BLaER1 (cell line): ENCODE results near the gene JKAMP.

Experiments
- H3K27ac ChIP-seq: shearing (Covaris generic); formaldehyde crosslinking; 2 replicates; pipeline ENCODE4 v1.8.1; 2022
- H3K27me3 ChIP-seq: shearing (Covaris generic); formaldehyde crosslinking; 2 replicates; pipeline ENCODE4 v1.8.1; 2022
- H3K36me3 ChIP-seq: shearing (Covaris generic); formaldehyde crosslinking; 2 replicates; pipeline ENCODE4 v1.8.1; 2022
- H3K4me1 ChIP-seq: shearing (Covaris generic); formaldehyde crosslinking; 2 replicates; pipeline ENCODE4 v1.8.1; 2022
- H3K4me2 ChIP-seq: shearing (Covaris generic); formaldehyde crosslinking; 2 replicates; pipeline ENCODE4 v1.8.1; 2022
- H3K4me3 ChIP-seq: shearing (Covaris generic); formaldehyde crosslinking; 2 replicates; pipeline ENCODE4 v1.8.1; 2022
- H3K9ac ChIP-seq: shearing (Covaris generic); formaldehyde crosslinking; 2 replicates; pipeline ENCODE4 v1.8.1; 2022
- H3K9me3 ChIP-seq: shearing (Covaris generic); formaldehyde crosslinking; 2 replicates; pipeline ENCODE4 v1.8.1; 2022
- H4K20me1 ChIP-seq: shearing (Covaris generic); formaldehyde crosslinking; 2 replicates; pipeline ENCODE4 v1.8.1; 2022
- Cebpa-rat ChIP-seq: shearing (Covaris generic); IDR thresholded peaks from 2 replicates; pipeline ENCODE4 v1.8.1; 2022

The JKAMP gene

GRCh38 chr14:59534361-59534987 is 50.2 kb downstream of the JKAMP start:
- Histone ChIP-seq H3K36me3 (no peaks in the 10 kb centered on the region), H3K9me3 (no peaks in the 10 kb centered on the region), H4K20me1 (no peaks in the 10 kb centered on the region), H3K4me2 (no peak overlapping the region), H3K9ac (no peak overlapping the region), H3K4me3 (no peak overlapping the region), H3K4me1 (no peaks in the 10 kb centered on the region), H3K27ac (no peak overlapping the region), H3K27me3 (no peaks in the 10 kb centered on the region)
- no peak for TF ChIP-seq Cebpa-rat

- H3K4me3 ChIP-seq: no peak overlapping the region
- H3K4me2 ChIP-seq: no peak overlapping the region
- no peak overlapping the region for H3K27ac ChIP-seq
- H3K9me3 ChIP-seq: no peaks in the 10 kb centered on the region
- no peaks in the 10 kb centered on the region for H3K36me3 ChIP-seq
- no peaks in the 10 kb centered on the region for H4K20me1 ChIP-seq
- no peak for TF ChIP-seq Cebpa-rat
- no peak overlapping the region for H3K9ac ChIP-seq
- no peaks in the 10 kb centered on the region for H3K4me1 ChIP-seq
- H3K27me3 ChIP-seq: no peaks in the 10 kb centered on the region
Measured at GRCh38 chr14:59537476-59537875, 53.2 kb downstream of the JKAMP start.

- no peaks in the 10 kb centered on the region for H3K27me3 ChIP-seq
- no peaks in the 10 kb centered on the region for H3K9me3 ChIP-seq
- TF ChIP-seq Cebpa-rat: no peak
- H4K20me1 ChIP-seq: no peaks in the 10 kb centered on the region
- H3K27ac ChIP-seq: no peak overlapping the region
- no peak overlapping the region for H3K9ac ChIP-seq
- no peak overlapping the region for H3K4me3 ChIP-seq
- H3K36me3 ChIP-seq: no peaks in the 10 kb centered on the region
- no peaks in the 10 kb centered on the region for H3K4me1 ChIP-seq
- H3K4me2 ChIP-seq: no peak overlapping the region
Measured at GRCh38 chr14:59538936-59539335, 54.6 kb downstream of the JKAMP start.

GRCh38 chr14:59540852-59541251 is 56.5 kb downstream of the JKAMP start:
- H3K27ac ChIP-seq: no peak overlapping the region
- no peak overlapping the region for H3K9ac ChIP-seq
- H3K4me1 ChIP-seq: no peaks in the 10 kb centered on the region
- no peak overlapping the region for H3K4me2 ChIP-seq
- H3K9me3 ChIP-seq: no peaks in the 10 kb centered on the region
- no peaks in the 10 kb centered on the region for H3K36me3 ChIP-seq
- no peak for TF ChIP-seq Cebpa-rat
- H3K27me3 ChIP-seq: no peaks in the 10 kb centered on the region
- no peak overlapping the region for H3K4me3 ChIP-seq
- H4K20me1 ChIP-seq: no peaks in the 10 kb centered on the region

GRCh38 chr14:59541731-59542130 is 57.4 kb downstream of the JKAMP start:
- Histone ChIP-seq H3K4me2 (no peak overlapping the region), H3K9me3 (no peaks in the 10 kb centered on the region), H3K4me1 (no peaks in the 10 kb centered on the region), H3K27me3 (no peaks in the 10 kb centered on the region), H4K20me1 (no peaks in the 10 kb centered on the region), H3K4me3 (no peak overlapping the region), H3K36me3 (no peaks in the 10 kb centered on the region), H3K9ac (no peak overlapping the region), H3K27ac (no peak overlapping the region)
- no peak for TF ChIP-seq Cebpa-rat

- Histone ChIP-seq H3K4me1 (no peaks in the 10 kb centered on the region), H3K9me3 (no peaks in the 10 kb centered on the region), H3K4me2 (no peak overlapping the region), H3K27me3 (no peaks in the 10 kb centered on the region), H3K4me3 (no peak overlapping the region), H3K36me3 (no peaks in the 10 kb centered on the region), H3K9ac (no peak overlapping the region), H4K20me1 (no peaks in the 10 kb centered on the region), H3K27ac (no peak overlapping the region)
- no peak for TF ChIP-seq Cebpa-rat
Measured at GRCh38 chr14:59543873-59544272, 59.6 kb downstream of the JKAMP start.

DNA sequence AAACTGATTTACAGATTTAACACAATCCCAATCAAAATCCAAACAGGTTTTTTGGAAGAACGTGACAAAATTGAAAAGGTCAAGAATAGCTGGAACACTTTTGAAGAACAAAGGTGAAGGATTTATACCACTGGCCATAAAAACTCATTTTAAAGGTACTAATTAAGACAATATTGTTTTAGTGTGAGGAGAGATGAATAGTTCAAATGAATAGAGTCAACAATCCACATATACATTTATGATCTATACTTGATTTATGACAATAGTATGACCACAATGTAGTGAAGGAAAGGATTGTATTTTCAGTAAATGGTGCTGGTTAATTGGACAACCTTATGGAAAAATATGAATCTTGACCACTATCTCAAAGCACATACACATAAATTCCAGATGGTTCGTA is 63.0 kb downstream of the JKAMP start:
- H3K27me3 ChIP-seq: no peaks in the 10 kb centered on the region
- no peak for TF ChIP-seq Cebpa-rat
- no peaks in the 10 kb centered on the region for H3K4me1 ChIP-seq
- H3K9me3 ChIP-seq: peaks cover 5% of the 10 kb centered on the region; the same call in 1 of the 2 replicates
- no peak overlapping the region for H3K4me3 ChIP-seq
- H3K4me2 ChIP-seq: no peak overlapping the region
- H3K9ac ChIP-seq: no peak overlapping the region
- no peaks in the 10 kb centered on the region for H3K36me3 ChIP-seq
- no peak overlapping the region for H3K27ac ChIP-seq
- no peaks in the 10 kb centered on the region for H4K20me1 ChIP-seq
